ENCODE measurements around the gene DHRS7B.

DNA sequence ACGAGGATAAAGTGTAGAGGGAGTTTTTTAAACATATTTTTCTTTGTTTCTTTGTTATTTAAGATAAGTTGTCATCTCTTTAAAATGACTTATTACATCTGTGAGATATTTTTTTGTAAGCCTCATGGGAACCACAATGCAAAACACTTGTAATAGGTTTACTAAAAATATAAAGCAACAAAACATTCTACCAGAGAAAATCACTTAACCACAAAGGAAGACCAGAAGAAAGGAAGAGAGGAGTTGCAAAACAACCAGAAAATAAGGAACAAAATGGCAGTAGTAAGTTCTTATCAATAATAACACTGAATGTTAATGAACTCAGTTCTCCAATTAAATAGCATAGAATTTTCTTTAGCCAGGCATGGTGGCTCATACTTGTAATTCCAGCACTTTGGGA is 22.9 kb downstream of the DHRS7B start:
- TF ChIP-seq, protein P1, sequence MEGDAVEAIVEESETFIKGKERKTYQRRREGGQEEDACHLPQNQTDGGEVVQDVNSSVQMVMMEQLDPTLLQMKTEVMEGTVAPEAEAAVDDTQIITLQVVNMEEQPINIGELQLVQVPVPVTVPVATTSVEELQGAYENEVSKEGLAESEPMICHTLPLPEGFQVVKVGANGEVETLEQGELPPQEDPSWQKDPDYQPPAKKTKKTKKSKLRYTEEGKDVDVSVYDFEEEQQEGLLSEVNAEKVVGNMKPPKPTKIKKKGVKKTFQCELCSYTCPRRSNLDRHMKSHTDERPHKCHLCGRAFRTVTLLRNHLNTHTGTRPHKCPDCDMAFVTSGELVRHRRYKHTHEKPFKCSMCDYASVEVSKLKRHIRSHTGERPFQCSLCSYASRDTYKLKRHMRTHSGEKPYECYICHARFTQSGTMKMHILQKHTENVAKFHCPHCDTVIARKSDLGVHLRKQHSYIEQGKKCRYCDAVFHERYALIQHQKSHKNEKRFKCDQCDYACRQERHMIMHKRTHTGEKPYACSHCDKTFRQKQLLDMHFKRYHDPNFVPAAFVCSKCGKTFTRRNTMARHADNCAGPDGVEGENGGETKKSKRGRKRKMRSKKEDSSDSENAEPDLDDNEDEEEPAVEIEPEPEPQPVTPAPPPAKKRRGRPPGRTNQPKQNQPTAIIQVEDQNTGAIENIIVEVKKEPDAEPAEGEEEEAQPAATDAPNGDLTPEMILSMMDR (optimal IDR thresholded peaks at IDR 0.05 in 1 of 3, IDR thresholded peaks at IDR 0.05 in 1 of 3, conservative IDR thresholded peaks at IDR 0.05 in 1 of 3; ENCODE audit: extremely low read depth in 1 of 3, insufficient read depth in 2 of 3, low read length in 3 of 3) = no peak
- no peak for TF ChIP-seq EZH2 (IDR thresholded peaks at IDR 0.05; ENCODE audit: low read length)
